Naive B cell (primary cell): ENCODE results near the gene BHLHA9. TPM values are rescaled to one million over a fixed set of nuclear protein-coding genes. Genes with fewer than 3 reads are reported as not detected.

ENCODE experiments used
- ATAC-seq, 2 donors: fragments of 150-1000 bp; cut with Tn5 transposase; 2 replicates each; pipeline ENCODE4 v1.10.0; 2021; ENCODE audit warnings: low read depth in 2 of 2, mild to moderate bottlenecking in 2 of 2, moderate library complexity in 2 of 2
- DNase-seq: peaks from one replicate; pipeline ENCODE4 v3.0.0; 2022
- H3K27ac Mint-ChIP-seq, 6 donors: one replicate each; pipeline ENCODE4 v1.8.0; 2020 to 2022; ENCODE audit warnings: mild to moderate bottlenecking in 6 of 6, mixed read lengths in 6 of 6, moderate library complexity in 5 of 6, inconsistent platforms in 2 of 6
- H3K27me3 Mint-ChIP-seq, 3 donors: one replicate each; pipeline ENCODE4 v1.8.0; 2021 to 2022; ENCODE audit warnings: mixed read lengths in 3 of 3, mild to moderate bottlenecking in 1 of 3
- H3K36me3 Mint-ChIP-seq, 2 donors: one replicate each; pipeline ENCODE4 v1.8.0; 2020 to 2022; ENCODE audit warnings: mixed read lengths in 2 of 2, inconsistent platforms in 1 of 2, mild to moderate bottlenecking in 1 of 2
- H3K4me1 Mint-ChIP-seq, 3 donors: one replicate each; pipeline ENCODE4 v1.8.0; 2020 to 2022; ENCODE audit warnings: mixed read lengths in 3 of 3, inconsistent platforms in 1 of 3, mild to moderate bottlenecking in 1 of 3, moderate library complexity in 1 of 3
- H3K4me3 Mint-ChIP-seq, 8 donors: one replicate each; pipeline ENCODE4 v1.8.0; 2020 to 2022; ENCODE audit warnings: mild to moderate bottlenecking in 8 of 8, mixed read lengths in 8 of 8, moderate library complexity in 8 of 8, inconsistent platforms in 2 of 8
- H3K9me3 Mint-ChIP-seq, 7 donors: one replicate each; pipeline ENCODE4 v1.8.0; 2020 to 2022; ENCODE audit warnings: mixed read lengths in 7 of 7, mild to moderate bottlenecking in 5 of 7, inconsistent platforms in 2 of 7, moderate library complexity in 1 of 7
- polyA plus RNA-seq, 6 donors: library from polyadenylated mRNA; unstranded; fragments of 300-500 nt; fragmentation: Illumina TruSeq; gene quantifications; one replicate each; pipeline ENCODE4 v1.2.3, GENCODE V29; 2021; ENCODE audit warnings: low read depth in 6 of 6

Gene BHLHA9
- polyA plus RNA-seq, 6 donors from 2014 or later: not detected

DNA sequence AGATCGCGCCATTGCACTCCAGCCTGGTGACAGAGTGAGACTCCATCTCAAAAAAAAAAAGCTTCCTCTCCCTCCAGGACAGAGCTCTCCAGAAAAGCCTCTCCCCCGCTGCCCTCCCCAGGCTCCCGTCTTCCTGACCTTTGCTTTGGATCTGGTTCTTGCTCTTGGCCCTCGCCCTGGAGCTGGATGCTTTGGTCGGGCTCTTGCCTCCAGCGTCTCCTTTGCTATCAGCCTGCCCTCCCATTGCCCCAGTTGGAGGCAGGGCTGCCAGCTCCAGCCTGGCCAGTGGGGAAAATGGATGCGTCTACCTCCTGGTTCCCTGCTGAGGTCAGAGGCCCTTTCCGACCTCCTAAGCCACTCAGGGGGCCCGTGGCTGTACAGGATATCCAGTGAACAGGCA is 45.2 kb downstream of the BHLHA9 start:
- Mint-ChIP-seq H3K27me3 (peaks cover 5 to 30% (median 14%) of the 10 kb centered on the region in 3 donors), H3K4me1 (no peaks in the 10 kb centered on the region), H3K9me3 (no peaks in the 10 kb centered on the region), H3K4me3 (peak overlapping the region in 1 of 8 donors; percentile 70), H3K36me3 (no peaks in the 10 kb centered on the region), H3K27ac (no peak overlapping the region)
- no peak for DNase-seq
- no peak for ATAC-seq

DNA sequence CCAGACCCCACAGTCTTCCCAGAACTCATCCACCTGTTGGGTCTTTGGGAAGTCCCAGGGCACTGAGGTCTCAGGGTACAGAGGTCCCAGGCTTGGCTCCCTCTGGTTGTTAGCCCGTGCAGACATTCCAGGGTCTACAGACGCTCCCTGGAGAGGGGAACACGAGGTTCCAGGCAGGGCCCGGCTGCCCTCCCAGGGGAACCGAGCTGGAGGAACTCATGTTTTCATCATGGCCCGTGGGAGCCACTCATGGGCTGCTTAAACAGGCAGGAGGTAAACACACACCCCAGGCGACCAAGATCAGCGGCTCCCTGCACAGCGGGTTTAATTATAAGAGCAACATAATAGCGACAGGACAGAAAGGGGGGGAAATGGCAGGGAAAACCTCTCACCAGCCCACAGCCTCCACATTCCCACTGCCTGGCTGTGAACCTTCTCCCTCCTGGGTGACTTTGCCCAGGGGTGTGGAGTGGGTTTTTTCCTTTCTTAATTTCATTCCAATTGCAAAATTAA is 45.7 kb downstream of the BHLHA9 start:
- ATAC-seq (no peak), DNase-seq (no peak)
- Mint-ChIP-seq H3K27ac (no peak overlapping the region), H3K4me3 (no peak overlapping the region), H3K27me3 (peaks cover 5 to 34% (median 14%) of the 10 kb centered on the region in 3 donors), H3K9me3 (no peaks in the 10 kb centered on the region), H3K4me1 (no peaks in the 10 kb centered on the region), H3K36me3 (no peaks in the 10 kb centered on the region)

Other genes with a start within 250 kb of the BHLHA9 start
- gene ABR, start 90.5 kb upstream of the BHLHA9 start, polyA plus RNA-seq: 10 to 100 TPM in 5 of 6 donors, 1 to 10 TPM in 1; 4.3 to 47.2 (median 28.1) TPM
- not detected for gene TRARG1, start 9.2 kb downstream of the BHLHA9 start, polyA plus RNA-seq
- gene YWHAE, start 129.8 kb downstream of the BHLHA9 start, polyA plus RNA-seq: 10 to 100 TPM; 41.6 to 51.5 (median 44.8) TPM
- 10 to 100 TPM; 28.1 to 34.6 (median 32.3) TPM for gene CRK, start 185.8 kb downstream of the BHLHA9 start, polyA plus RNA-seq
- gene MYO1C, start 222.2 kb downstream of the BHLHA9 start, polyA plus RNA-seq: 10 to 100 TPM; 12.0 to 32.5 (median 21.4) TPM
- 100 to 1,000 TPM in 1 of 6 donors, 10 to 100 TPM in 5; 57.0 to 102 (median 61.1) TPM for gene INPP5K, start 246.2 kb downstream of the BHLHA9 start, polyA plus RNA-seq